ENCODE measurements around the gene DPYSL4. TPM values are rescaled to one million over a fixed set of nuclear protein-coding genes. Genes with fewer than 3 reads are reported as not detected.

The DPYSL4 gene
- polyA plus RNA-seq, 3 donors = 0.08 TPM; not detected in 2

GRCh38 chr10:132168571-132169030 lies 18.1 kb upstream of the DPYSL4 start:
- no peaks in the 10 kb centered on the region for H4K20me1 ChIP-seq (ENCODE audit: insufficient read depth, low read length)
- DNase-seq = no peak
- no peak for TF ChIP-seq CTCF (IDR thresholded peaks at IDR 0.05)
- H3K4me3 Mint-ChIP-seq = no peak overlapping the region
- H3K4me1 ChIP-seq (ENCODE audit: control insufficient read depth in 1 of 2, insufficient read depth in 2 of 2, low read length in 2 of 2) = no peaks in the 10 kb centered on the region
- H3K4me2 ChIP-seq (replicated peaks; ENCODE audit: extremely low read depth, low read length, poor library complexity, severe bottlenecking) = no peak overlapping the region
- H3K4me1 Mint-ChIP-seq = no peaks in the 10 kb centered on the region
- WGBS (ENCODE audit: insufficient coverage) = 85% methylated on average over 23 of the region's 28 CpGs
- peaks cover under 1 to 5% of the 10 kb centered on the region in 2 donors for H3K9me3 ChIP-seq (replicated peaks in 1 of 2; ENCODE audit: control insufficient read depth in 1 of 2, insufficient read depth in 1 of 2, low read length in 2 of 2)
- H3K79me2 ChIP-seq (ENCODE audit: insufficient read depth, low read length) = no peaks in the 10 kb centered on the region
- intact Hi-C loops (cut with micrococcal nuclease) = no loop called here
- H3K4me3 ChIP-seq (replicated peaks in 1 of 3; ENCODE audit: low read depth in 2 of 3, low read length in 3 of 3) = no peak overlapping the region
- no peak overlapping the region for H2AFZ ChIP-seq (ENCODE audit: insufficient read depth, low read depth, low read length, poor library complexity, severe bottlenecking)
- peaks cover 0 to 2% of the 10 kb centered on the region in 2 donors for H3K27me3 ChIP-seq (ENCODE audit: control insufficient read depth in 2 of 2, insufficient read depth in 2 of 2, low read length in 2 of 2)
- H3K36me3 ChIP-seq (replicated peaks in 1 of 2; ENCODE audit: control insufficient read depth in 1 of 2, insufficient read depth in 2 of 2, low read length in 2 of 2) = no peaks in the 10 kb centered on the region
- no peaks in the 10 kb centered on the region for H3K36me3 Mint-ChIP-seq
- no peak overlapping the region for H3K27ac Mint-ChIP-seq
- H3K9me3 Mint-ChIP-seq = peaks cover 0 to 6% (median 4%) of the 10 kb centered on the region in 7 donors
- no peak overlapping the region for H3K27ac ChIP-seq (ENCODE audit: low read depth in 1 of 2, low read length in 2 of 2)
- H3K27me3 Mint-ChIP-seq (ENCODE audit: low read depth in 3 of 3) = peaks cover 7 to 9% (median 9%) of the 10 kb centered on the region in 3 donors
- no peak overlapping the region for H3K9ac ChIP-seq (ENCODE audit: insufficient read depth, low read length, poor library complexity, severe bottlenecking)

GRCh38 chr10:132169031-132169765 lies 17.6 kb upstream of the DPYSL4 start:
- no peak for TF ChIP-seq CTCF (IDR thresholded peaks at IDR 0.05)

More at GRCh38 chr10:132169031-132169765, 17.6 kb upstream of the DPYSL4 start:
- Histone ChIP-seq H3K79me2 (ENCODE audit: insufficient read depth, low read length) (no peaks in the 10 kb centered on the region), H3K36me3 (replicated peaks in 1 of 2; ENCODE audit: control insufficient read depth in 1 of 2, insufficient read depth in 2 of 2, low read length in 2 of 2) (no peaks in the 10 kb centered on the region), H3K4me2 (replicated peaks; ENCODE audit: extremely low read depth, low read length, poor library complexity, severe bottlenecking) (no peak overlapping the region), H3K9ac (ENCODE audit: insufficient read depth, low read length, poor library complexity, severe bottlenecking) (no peak overlapping the region), H3K4me3 (replicated peaks in 1 of 3; ENCODE audit: low read depth in 2 of 3, low read length in 3 of 3) (no peak overlapping the region), H2AFZ (ENCODE audit: insufficient read depth, low read depth, low read length, poor library complexity, severe bottlenecking) (no peak overlapping the region), H3K9me3 (replicated peaks in 1 of 2; ENCODE audit: control insufficient read depth in 1 of 2, insufficient read depth in 1 of 2, low read length in 2 of 2) (peaks cover 7 to 10% of the 10 kb centered on the region in 2 donors), H3K4me1 (ENCODE audit: control insufficient read depth in 1 of 2, insufficient read depth in 2 of 2, low read length in 2 of 2) (no peaks in the 10 kb centered on the region), H4K20me1 (ENCODE audit: insufficient read depth, low read length) (no peaks in the 10 kb centered on the region), H3K27me3 (ENCODE audit: control insufficient read depth in 2 of 2, insufficient read depth in 2 of 2, low read length in 2 of 2) (peaks cover 0 to 4% of the 10 kb centered on the region in 2 donors), H3K27ac (ENCODE audit: low read depth in 1 of 2, low read length in 2 of 2) (no peak overlapping the region)
- DNase-seq = no peak
- Mint-ChIP-seq H3K4me1 (no peaks in the 10 kb centered on the region), H3K27me3 (ENCODE audit: low read depth in 3 of 3) (peaks cover 7 to 8% (median 8%) of the 10 kb centered on the region in 3 donors), H3K9me3 (peaks cover 0 to 10% (median 4%) of the 10 kb centered on the region in 7 donors), H3K36me3 (no peaks in the 10 kb centered on the region), H3K27ac (no peak overlapping the region), H3K4me3 (no peak overlapping the region)
- intact Hi-C loops (cut with micrococcal nuclease) = no loop called here
- 90% methylated on average over 28 of the region's 42 CpGs for WGBS (ENCODE audit: insufficient coverage)
